LHCN-M2 (cell line): ENCODE data around the gene SORBS2. TPM values are rescaled to one million over a fixed set of nuclear protein-coding genes. Genes with fewer than 3 reads are reported as not detected.
"Not testable (repeated sequence)": the region's sequence is repeated elsewhere in the genome, so short reads cannot be mapped to it uniquely, and the experiment has no call there.

Source experiments
- DNase-seq: peaks from one replicate; pipeline ENCODE4 v3.0.0-alpha.2; 2012; ENCODE audit warnings: low read depth
- polyA plus RNA-seq: library from polyadenylated mRNA; unstranded; fragments of >200 nt; gene quantifications from one replicate; pipeline ENCODE4 v1.2.1, GENCODE V29; 2012; ENCODE audit warnings: missing spikeins
- total RNA-seq: library from RNA; depleted of rRNA; stranded (reverse); fragments of >200 nt; gene quantifications from 2 replicates; pipeline ENCODE4 v1.2.3, GENCODE V29; 2014; rRNA removed

SORBS2 gene, protein sequence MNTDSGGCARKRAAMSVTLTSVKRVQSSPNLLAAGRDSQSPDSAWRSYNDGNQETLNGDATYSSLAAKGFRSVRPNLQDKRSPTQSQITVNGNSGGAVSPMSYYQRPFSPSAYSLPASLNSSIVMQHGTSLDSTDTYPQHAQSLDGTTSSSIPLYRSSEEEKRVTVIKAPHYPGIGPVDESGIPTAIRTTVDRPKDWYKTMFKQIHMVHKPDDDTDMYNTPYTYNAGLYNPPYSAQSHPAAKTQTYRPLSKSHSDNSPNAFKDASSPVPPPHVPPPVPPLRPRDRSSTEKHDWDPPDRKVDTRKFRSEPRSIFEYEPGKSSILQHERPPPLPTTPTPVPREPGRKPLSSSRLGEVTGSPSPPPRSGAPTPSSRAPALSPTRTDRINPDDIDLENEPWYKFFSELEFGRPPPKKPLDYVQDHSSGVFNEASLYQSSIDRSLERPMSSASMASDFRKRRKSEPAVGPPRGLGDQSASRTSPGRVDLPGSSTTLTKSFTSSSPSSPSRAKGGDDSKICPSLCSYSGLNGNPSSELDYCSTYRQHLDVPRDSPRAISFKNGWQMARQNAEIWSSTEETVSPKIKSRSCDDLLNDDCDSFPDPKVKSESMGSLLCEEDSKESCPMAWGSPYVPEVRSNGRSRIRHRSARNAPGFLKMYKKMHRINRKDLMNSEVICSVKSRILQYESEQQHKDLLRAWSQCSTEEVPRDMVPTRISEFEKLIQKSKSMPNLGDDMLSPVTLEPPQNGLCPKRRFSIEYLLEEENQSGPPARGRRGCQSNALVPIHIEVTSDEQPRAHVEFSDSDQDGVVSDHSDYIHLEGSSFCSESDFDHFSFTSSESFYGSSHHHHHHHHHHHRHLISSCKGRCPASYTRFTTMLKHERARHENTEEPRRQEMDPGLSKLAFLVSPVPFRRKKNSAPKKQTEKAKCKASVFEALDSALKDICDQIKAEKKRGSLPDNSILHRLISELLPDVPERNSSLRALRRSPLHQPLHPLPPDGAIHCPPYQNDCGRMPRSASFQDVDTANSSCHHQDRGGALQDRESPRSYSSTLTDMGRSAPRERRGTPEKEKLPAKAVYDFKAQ (N-terminal part only)
- 1.5 and 4.2 TPM in 2 replicates for total RNA-seq
- 7.9 TPM for polyA plus RNA-seq

DNA sequence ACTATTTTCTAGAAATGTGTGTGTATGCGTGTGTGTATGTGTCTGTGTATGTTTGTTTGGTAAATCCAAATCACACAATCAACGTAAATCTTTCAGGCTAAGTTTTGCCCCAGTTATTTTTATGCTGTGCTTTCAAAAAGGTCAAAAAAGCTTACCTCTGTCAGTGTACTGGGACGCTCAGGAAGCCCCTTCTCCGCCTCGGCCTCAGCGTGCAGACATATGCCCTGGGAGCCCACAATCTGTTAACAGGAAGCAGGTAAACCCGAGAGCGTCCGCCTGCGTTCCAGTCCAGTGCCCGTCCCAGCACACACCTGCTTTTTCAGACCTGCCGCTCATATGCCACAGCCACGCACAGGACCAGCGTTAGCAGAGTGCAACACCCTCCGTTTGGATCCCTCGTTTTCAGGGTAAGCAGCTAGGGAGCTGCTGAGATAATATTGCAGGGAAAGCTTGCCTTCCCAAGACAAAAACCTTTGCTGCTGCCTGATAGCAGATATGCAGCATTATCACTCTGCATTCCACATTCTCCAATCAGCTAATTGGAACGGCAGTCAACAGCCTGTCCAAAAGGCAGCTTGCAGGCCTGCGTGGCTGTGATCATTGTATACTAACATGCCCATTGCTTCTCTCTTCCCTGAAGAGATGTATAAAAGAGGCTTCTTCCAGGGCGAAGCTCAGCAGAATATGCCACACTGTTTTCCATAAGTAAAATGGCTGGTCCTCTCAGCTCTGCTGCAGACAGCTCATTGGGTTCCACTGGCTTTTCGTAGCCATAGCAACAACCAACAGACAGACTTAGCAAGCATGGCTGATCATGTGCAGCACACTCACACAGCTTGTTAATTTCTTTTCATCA, at the start of gene SORBS2:
TSS of gene SORBS2 (minus strand) at position 686 of the 856 bp plus-strand sequence. CDS start 121,623 bp downstream, outside the sequence.
- DNase-seq = no peak

DNA sequence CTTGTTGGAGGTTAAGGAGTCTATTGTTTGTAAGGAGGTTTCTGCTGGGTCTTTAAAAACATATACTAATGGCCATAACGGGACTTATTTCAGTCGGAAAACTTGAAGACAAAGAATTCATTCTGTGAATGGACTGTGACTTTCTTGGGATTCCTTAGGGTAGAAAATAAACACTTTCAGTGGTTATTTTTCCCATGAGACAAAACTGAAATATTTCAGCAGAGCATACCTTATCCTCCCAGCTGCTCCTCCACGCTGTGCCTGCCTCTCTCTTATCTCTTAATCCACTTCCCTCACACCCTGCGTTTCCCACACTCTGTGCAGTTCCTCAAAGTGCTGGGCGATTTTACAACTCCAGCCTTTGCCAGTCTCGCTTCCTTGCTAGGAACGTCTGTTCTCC, 47.1 kb upstream of the SORBS2 start:
- DNase-seq = peak; percentile 43

DNA sequence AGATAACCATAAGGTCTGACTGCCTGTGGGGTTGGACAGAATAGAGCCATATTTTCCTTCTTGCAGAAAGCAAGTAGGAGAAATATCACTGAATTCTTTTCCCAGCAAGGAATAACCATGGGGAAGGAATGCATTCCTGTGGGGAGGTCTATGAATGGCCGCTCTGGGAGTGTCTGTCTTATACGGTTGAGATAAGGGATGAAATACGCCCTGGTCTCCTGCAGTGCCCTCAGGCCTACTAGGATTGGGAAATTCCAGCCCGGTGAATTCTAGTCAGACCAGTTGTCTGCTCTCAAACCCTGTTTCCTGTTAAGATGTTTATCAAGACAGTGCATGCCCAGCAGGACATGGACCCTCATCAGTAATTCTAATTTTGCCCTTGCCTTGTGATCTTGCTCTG, 45.6 kb upstream of the SORBS2 start:
- DNase-seq = not testable (repeated sequence)

DNA sequence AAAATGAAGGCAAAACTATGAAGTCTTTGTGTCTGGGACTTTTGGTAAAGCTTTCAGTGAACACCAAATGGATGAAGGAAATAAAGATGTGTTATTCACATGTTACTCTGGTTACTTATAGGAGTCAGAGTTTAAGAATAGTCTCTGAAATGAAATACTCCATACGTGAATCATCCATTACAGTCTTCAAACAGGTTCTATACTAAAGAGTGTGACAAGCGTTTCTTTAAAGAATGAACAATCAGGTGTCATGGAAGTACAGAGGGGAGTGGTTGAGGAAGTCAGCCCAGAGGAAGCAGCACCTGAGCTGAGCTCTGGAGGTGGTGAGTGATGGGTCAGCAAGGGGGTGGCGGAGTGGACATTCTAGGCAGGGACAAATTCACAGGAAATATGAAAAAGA, 41.8 kb upstream of the SORBS2 start:
- no peak for DNase-seq

DNA sequence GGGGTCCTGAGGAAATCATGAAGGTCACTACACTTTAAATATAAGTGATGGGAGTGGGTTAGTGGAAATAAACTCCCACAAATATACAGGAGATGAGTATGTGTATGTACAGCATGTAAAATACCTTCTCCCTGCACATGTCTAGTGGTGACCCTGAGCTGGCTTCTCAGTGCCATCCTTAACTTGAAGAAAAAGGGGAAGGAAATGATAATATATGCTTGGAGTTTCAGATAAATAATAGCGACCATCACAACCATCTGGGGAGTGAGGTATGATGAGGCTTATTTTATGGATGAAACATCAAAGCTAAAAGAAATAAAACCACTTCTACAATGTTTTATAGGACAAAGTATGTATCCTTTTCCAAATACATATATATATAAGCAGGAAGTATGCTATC, 41.0 kb upstream of the SORBS2 start:
- DNase-seq = no peak

DNA sequence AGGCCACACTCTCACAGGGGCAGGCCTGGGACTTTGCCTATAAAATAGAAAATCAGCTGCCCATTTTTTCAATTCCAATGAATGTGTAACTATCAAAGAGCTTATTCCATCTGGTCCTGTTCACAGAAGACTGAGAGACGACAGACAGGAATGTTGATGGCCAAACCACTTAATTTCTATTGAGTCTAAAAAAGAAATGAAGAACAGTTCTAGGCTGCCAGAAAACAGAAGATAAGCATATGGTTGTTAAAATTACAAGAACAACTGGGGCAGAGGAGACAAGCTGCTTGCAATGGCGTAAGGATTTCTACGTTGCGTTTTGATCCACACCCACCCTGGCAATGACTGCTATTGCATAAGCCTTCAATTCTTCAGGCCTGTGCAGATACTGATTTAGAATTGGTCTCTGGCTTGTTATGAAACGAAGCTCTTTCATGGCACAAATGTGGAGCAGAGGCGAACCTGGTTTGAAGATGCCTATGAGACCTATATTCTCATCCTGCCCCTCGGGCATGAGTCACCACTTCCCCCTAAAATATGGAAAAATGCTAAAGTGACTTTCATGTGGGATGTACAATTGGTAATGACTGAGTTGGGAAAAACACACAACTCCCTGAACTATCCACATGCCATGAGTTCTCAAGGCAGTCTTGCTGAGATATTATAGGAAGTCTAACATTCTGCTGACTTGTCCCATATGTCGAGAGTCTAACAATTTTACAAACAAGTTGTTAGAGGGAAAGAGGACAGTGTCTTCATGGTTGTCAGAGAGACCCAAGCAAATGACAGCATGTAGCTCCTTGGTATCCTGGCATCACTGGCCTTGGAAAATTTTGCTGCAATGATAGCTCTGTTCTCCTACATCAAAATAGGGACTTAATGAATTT, 37.9 kb upstream of the SORBS2 start:
- no peak for DNase-seq

DNA sequence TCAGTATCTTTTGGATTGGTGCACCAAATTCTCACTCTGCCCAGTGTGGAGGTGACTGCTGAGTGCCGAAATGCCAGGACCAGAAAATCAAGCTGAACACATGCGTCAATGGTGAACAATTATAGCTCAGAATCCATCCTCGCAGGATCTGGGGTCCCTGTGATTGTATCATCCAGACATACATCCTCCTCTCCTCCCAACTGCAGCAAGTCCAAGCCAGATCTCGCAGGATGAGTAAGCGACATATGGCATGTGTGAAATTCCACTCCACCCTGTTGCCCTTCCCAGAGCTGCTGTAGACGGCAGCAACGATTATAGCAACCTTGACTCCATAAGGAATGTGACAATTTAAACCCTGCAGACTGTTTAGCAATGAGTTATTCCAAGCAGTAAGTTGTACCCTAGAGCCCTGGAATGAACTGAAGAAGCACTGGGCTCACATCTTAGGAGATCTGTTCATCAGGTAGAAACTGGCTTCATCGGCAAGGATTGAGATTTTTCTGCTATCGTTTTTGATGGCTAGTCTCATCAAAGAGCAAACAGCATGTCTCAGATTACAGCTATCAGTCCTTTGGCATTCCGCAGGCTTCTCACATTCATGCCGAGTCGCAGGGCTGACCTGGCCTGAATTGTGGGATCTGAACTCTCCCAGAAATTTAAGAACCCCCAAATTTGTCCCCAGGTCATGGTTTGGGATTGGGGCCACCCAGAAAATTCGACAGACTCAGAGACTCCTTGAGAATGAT, 35.5 kb upstream of the SORBS2 start:
- DNase-seq = peak; percentile 95

DNA sequence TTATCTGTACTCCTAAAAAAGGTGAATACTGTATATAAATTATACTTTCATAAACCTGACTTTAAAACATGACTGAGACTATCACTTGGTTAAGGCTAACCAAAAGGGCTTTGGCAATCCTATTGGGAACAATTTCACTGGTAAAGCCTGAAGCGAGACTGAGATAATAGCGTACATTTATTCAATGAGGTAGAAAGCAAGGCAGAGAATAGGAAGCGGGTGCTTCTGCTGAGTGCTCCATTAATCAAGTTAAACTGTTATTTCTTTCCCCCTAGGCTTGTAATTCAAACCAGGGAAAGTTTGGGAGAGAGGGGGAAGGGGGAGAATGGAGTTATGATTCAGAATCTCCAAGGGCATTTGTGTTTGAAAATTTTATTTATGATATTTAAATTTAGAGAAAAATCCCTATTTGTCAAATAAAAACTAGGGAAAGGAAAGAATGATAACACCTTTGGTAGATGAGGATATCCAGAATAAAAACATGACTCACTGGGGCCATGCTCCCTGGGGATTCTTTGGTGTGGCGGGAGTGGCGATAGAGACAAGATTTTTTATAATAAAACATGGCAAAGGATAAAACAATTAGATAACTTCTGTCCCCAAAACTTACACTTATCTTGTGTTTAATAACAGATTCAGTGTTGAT, 34.6 kb upstream of the SORBS2 start:
- peak; percentile 70 for DNase-seq

DNA sequence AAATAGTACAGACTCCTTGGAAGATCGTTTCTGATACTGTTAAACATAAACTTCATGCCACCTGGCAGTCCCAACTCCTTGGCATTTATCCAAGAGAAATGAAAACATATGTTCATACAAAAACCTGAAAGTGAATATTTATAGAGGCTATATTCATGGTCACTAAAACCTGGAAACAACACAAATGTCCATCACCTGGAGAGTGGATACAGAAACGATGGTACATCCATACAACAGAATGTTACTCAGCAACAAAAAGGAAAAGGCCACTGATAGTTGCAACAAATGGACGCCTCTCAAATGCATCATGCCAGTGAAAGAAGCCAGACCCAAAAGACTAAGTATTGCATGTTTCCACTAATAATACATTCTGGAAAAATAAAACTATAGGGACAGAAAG, 34.0 kb upstream of the SORBS2 start:
- DNase-seq = no peak

DNA sequence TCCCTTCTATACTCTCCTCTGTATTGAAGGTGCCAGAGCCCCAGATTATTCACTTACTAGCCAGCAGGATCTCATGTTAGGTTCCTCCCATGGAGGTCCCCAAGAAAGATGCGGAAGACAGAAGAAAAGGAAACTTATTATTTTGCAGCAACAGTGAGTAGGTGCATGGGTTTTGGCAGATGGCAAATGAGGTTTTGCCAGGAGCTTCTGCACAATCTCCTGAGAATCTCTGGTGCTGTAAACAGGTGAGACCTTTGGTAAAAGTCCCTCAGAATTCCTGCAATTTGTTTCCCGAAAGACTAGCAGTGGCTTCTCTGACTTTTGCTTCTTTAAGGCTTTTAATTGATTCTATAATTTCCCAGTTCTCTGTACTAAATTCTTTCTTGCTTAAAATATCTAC, 29.5 kb upstream of the SORBS2 start:
- DNase-seq = no peak

DNA sequence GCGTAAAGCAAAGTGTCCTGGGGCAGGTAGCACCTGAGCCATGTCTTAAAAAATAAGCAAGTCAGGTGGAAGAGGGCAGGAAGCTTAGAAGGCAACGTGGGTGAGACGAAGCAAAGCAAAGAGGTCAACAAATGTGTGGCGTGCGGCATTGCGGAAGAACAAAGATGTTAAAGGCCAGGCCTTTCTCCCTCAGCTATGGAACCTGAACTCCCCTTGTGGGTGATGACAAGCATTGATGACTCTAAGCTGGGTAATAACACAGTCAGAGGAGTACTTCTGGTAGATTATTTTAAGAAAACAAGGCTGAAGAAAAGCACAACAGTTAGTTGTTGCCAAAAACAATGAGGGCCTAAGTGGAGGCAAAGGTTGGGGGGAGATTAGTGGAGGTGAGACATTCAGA, 29.0 kb upstream of the SORBS2 start:
- DNase-seq = no peak

DNA sequence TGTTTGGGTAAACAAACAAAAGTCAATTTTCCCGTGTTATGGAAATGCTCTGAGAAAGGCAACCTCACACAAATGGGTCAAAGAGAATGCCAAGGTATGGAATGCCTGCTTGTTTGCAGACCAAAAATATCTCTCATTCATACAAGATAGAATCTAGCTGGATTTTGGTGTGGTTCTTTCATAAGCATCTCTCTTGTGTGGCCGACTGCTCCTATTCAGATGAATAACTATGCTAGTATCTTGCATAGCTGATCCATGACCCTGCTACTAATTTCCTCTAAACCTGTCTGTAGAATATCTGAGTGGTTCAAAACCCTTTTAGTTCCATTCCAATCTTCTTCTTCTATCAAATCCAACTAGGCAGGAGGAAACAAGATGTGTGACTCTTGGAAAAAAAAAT, 28.2 kb upstream of the SORBS2 start:
- no peak for DNase-seq

DNA sequence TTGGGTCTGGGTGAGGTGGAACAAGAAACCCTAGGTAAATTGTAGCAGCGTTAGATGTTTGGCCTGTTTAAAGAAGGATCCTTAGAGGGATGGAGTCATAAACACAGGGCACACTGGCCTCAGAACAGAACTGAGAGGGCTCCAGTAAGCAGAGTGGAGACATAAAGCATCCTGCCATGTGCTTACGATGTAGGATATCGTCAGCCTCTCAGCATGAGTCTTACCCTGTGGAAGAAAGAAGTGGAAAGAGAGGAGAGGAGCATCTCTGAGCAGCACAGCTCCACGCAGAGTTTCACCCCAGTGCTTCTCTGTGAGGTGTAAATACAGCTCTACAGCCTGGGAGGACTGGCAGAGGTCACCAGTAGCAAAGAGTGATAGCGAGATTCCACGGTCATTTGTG, 27.8 kb upstream of the SORBS2 start:
- no peak for DNase-seq

DNA sequence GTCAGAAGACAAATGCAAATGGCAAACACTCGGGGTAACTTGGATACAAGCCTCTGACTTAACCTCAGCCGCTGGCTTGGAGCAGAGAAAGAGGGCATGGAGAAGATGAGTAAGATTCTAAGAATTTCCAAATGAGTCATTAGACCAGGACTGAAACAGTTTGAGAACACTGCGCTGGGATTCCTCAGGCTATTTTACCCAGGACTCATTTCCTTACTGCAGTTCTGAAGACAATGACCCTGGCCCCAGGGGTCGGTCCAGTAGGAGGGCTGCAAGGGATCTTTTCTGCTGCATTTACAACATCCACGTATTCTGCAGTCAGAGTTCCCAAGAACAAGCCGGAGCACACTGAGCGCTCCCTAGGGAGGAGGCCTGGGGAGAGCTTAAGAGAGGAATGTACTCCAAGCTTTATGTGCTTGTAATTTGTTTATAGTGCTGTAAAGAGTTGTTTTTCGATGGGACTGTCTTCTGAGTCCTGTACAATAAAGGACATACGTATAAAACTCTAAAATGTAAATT, 27.3 kb upstream of the SORBS2 start:
- peak; percentile 99 for DNase-seq

DNA sequence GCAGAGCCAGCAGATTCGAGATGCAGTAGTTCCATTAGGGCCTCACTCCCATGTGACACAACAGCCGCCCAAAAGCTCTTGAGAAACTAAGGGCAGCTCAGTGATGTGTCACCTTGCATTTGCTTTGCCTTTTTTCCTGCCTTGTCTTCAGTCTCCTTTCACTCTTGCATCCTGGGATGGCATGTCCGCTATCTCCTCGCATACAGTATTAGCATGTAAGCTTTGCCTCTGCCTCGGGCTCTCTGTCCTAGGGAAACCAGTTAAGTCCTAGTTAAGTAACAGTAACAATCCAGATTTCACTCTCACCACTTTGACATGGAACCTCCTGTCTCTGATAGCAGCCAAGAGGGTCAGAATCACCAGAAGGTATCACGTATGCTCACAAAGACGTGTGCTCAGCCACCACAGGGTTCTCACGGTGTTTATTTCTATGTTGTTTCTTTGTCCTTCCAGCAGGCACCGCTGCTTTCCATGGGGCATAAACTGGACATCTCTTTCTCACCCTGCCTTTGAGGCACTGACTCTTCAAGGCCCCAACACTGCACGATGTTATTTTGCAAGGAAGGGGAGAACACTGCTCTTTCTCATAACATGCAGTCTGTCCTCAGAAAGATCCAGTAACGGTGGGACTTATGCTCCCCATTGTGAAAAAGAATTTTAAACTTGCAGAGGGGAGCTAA, 26.7 kb upstream of the SORBS2 start:
- DNase-seq = peak; percentile 26

DNA sequence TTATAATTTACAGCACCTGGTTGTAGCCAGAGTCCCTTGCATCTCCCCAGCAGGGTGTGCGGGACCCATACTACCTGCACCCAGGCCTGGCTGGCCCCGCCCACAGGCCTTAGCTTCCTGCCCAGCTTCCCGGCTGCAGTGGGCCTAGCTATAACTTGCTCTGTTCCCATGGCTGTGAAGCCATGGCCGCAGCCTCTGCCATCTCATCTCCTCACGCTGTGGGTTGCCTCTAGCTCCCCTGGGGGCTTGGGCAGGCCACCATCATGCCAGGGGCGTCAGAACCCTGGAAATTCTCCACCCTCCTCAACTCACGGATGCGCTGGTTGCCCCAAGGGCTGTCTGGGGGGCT, 26.1 kb upstream of the SORBS2 start:
- no peak for DNase-seq

DNA sequence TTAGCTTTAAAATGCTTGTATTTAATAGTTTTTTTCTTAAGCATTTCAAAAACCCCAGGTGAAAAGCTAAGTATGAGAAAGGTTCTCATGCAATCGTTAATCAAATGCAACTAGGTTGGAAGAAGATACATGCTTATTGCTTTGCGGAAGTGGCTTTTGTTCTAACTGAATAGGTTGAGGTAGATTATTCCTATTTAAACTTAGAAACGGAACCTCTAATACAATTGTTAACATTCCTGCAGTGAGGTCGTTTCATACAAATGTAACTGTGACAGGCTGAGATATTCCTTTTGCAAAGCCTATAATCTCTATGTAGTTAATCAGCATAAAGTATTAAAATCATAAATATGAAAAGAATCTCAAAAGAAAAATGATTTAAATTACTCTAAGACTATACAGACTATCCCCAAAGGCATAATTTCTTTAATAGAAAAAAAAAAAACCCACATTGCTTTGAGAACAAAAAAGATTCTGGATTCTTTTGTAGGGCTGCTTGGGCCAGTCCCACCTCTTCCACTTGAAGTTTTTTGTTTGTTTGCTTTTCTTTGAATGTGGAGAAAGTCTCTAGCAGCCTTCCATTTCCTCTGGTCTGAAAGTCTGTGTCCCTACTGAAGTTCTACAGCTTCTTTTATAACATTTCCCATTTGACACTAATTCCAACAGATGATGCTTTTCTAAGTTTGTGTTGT, 25.6 kb upstream of the SORBS2 start:
- DNase-seq = no peak
